MCF 10A (cell line): ENCODE data around the gene IQCH. TPM values are rescaled to one million over a fixed set of nuclear protein-coding genes. Genes with fewer than 3 reads are reported as not detected.

Experiments
- BruUV-seq: library from RNA; stranded (reverse); fragments of 400-500 nt; replicated peaks from 2 replicates; lab custom pipeline; 2021; lab: Mats Ljungman, UMichigan
- CTCF ChIA-PET: fragments of 300-600 bp; sonication (Branson Sonifier 250); formaldehyde crosslinking; extraction: SDS; loops from one replicate; lab custom pipeline; 2021; ENCODE audit warnings: antibody characterized with exemption, inconsistent platforms; lab: Yijun Ruan, JAX
- POLR2A ChIA-PET: fragments of 300-600, 350-650 bp; sonication (Branson Sonifier 250); formaldehyde crosslinking; extraction: SDS; loops from one replicate; lab custom pipeline; 2020; ENCODE audit warnings: antibody characterized with exemption, inconsistent platforms; lab: Yijun Ruan, JAX
- DNase-seq: peaks from one replicate; pipeline ENCODE4 v3.0.0-alpha.2; 2018; ENCODE audit not compliant: unreplicated experiment
- H3K27ac Mint-ChIP-seq: one replicate; pipeline ENCODE4 v1.8.0; 2022; ENCODE audit warnings: mild to moderate bottlenecking, low read depth, mixed read lengths; ENCODE audit not compliant: unreplicated experiment
- H3K27me3 Mint-ChIP-seq: one replicate; pipeline ENCODE4 v1.8.0; 2022; ENCODE audit warnings: mixed read lengths; ENCODE audit not compliant: insufficient read depth, unreplicated experiment
- H3K36me3 Mint-ChIP-seq: one replicate; pipeline ENCODE4 v1.8.0; 2022; ENCODE audit warnings: mild to moderate bottlenecking, moderate library complexity, mixed read lengths; ENCODE audit not compliant: insufficient read depth, unreplicated experiment
- H3K4me1 Mint-ChIP-seq: one replicate; pipeline ENCODE4 v1.8.0; 2022; ENCODE audit warnings: mixed read lengths; ENCODE audit not compliant: insufficient read depth, unreplicated experiment
- H3K4me3 Mint-ChIP-seq: one replicate; pipeline ENCODE4 v1.8.0; 2022; ENCODE audit warnings: mild to moderate bottlenecking, moderate library complexity, mixed read lengths; ENCODE audit not compliant: unreplicated experiment
- H3K9me3 Mint-ChIP-seq: one replicate; pipeline ENCODE4 v1.8.0; 2022; ENCODE audit warnings: mixed read lengths; ENCODE audit not compliant: unreplicated experiment
- CTCF ChIP-seq: fragments of 200-600 bp; IDR thresholded peaks from one replicate; pipeline ENCODE4 v1.8.0; 2022; ENCODE audit warnings: antibody characterized with exemption, mild to moderate bottlenecking; ENCODE audit not compliant: unreplicated experiment
- intact Hi-C: fragments of 100-400 bp; cut with micrococcal nuclease; formaldehyde crosslinking; loops from 2 replicates; pipeline ENCODE4 v1.14.1; 2022
- total RNA-seq: library from RNA; stranded (reverse); gene quantifications from 2 replicates; pipeline ENCODE4 v1.2.3, GENCODE V29; 2022

The IQCH gene
- total RNA-seq, 1 experiment from 2014 or later, result 5.0 TPM

DNA sequence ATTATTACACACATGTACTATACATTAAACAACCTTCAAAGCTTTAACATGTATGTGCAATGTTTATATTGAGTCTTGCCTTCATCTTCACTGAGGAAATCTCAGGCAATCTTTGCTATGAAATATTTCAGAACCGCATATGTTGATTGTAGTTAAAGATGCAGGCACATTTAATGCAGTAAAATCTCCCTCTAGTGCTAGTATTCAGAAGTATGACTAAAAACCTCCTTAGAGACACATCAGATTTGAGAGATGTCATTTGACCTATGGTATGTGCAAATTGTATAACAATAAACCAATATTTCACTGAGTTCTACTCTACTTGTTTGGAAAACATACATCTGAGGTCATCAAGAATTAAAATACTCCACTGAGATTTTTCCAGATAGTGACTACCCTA, 142.6 kb downstream of the IQCH start:
- ChIA-PET CTCF (interaction anchor here (0.8 kb wide), 1 partner anchor 37 kb away, joined by 3 read pairs; no protein-coding TSS in a partner anchor), POLR2A (interaction anchor here (1.6 kb wide), 1 partner anchor 9 kb away, joined by 4 read pairs; no protein-coding TSS in a partner anchor)
- TF ChIP-seq CTCF, result no peak
- no peak overlapping the region for H3K4me3 Mint-ChIP-seq
- H3K27me3 Mint-ChIP-seq, result no peaks in the 10 kb centered on the region
- no peaks in the 10 kb centered on the region for H3K4me1 Mint-ChIP-seq
- H3K36me3 Mint-ChIP-seq, result no peaks in the 10 kb centered on the region
- H3K27ac Mint-ChIP-seq, result no peak overlapping the region
- intact Hi-C loops, result no loop called here
- no TSS peak for BruUV-seq
- DNase-seq, result no peak
- no peaks in the 10 kb centered on the region for H3K9me3 Mint-ChIP-seq

DNA sequence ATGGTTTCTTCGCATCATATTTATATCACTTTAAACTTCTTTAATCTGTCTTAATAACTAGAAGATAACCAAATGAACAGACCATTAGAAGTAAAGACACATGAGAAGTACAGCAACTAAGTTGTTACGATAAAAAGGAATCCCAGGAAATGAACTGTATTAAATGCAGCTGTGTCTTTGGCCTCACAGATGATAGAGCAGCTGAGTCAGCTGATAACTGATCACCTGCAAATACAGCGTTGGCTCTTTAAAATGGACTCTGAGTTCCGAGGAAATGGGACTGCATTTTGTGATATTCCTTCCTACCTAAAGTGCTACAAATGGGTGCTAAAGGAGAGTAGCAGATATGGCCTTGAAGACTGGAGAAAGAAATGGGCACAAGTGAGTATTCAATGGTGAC, 145.3 kb downstream of the IQCH start:
- Mint-ChIP-seq H3K9me3 (no peaks in the 10 kb centered on the region), H3K4me1 (no peaks in the 10 kb centered on the region), H3K36me3 (no peaks in the 10 kb centered on the region), H3K27me3 (no peaks in the 10 kb centered on the region), H3K4me3 (no peak overlapping the region), H3K27ac (no peak overlapping the region)
- CTCF ChIA-PET, result interaction anchor here (0.5 kb wide), 1 partner anchor 296 kb away, joined by 3 read pairs; no protein-coding TSS in a partner anchor
- POLR2A ChIA-PET, result interaction anchor here (0.8 kb wide), 1 partner anchor 56 kb away, joined by 3 read pairs; no protein-coding TSS in a partner anchor
- DNase-seq, result no peak
- intact Hi-C loops, result no loop called here
- BruUV-seq, result no TSS peak
- no peak for TF ChIP-seq CTCF

DNA sequence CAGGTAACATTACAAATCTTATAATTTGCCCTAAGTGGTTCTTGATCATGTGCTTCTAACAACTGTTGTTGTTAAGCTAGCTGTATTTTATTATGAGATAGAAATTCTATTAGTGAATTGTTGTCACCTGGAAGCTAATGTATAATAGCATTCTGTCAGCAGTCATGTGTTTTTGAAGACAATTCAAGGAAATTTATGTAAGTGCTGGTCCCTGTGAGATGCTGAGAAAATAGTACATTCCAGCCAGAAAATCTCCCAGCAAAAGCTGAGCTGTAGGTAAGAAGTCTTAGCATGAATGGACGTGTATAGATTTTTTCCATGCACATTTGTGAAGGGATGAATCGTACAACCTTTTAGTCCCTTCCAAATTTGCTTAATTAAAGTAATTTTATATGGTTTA, 146.3 kb downstream of the IQCH start:
- Mint-ChIP-seq H3K36me3 (no peaks in the 10 kb centered on the region), H3K9me3 (no peaks in the 10 kb centered on the region), H3K4me1 (peaks cover 7% of the 10 kb centered on the region), H3K4me3 (no peak overlapping the region), H3K27ac (no peak overlapping the region), H3K27me3 (no peaks in the 10 kb centered on the region)
- no peak for TF ChIP-seq CTCF
- CTCF ChIA-PET, result no interaction called here
- intact Hi-C loops, result no loop called here
- no TSS peak for BruUV-seq
- POLR2A ChIA-PET, result no interaction called here
- no peak for DNase-seq

DNA sequence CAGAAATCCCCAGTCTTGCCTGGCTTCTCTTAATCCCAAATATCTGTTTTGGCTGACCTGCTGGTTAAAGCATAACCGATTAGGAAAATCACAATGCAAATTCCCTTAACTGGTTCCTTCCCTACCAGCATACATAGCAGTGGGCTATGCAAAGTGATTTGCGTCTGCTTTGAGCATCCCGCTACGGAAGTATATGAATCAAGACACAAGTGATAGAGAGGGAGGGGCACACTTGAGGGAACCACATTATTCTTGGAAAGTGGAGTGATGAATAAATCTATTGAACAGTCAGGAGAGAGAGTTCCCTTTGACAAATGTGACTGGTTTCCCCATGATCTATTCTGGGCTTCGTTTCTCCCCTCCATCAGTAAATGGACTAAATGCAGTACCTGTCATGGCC, 146.8 kb downstream of the IQCH start:
- TF ChIP-seq CTCF, result no peak
- Mint-ChIP-seq H3K36me3 (no peaks in the 10 kb centered on the region), H3K27ac (no peak overlapping the region), H3K27me3 (no peaks in the 10 kb centered on the region), H3K4me1 (peaks cover 9% of the 10 kb centered on the region), H3K9me3 (no peaks in the 10 kb centered on the region), H3K4me3 (no peak overlapping the region)
- DNase-seq, result no peak
- ChIA-PET POLR2A (interaction anchor here (1.2 kb wide), 1 partner anchor 8 kb away, joined by 4 read pairs; no protein-coding TSS in a partner anchor), CTCF (no interaction called here)
- no TSS peak for BruUV-seq
- intact Hi-C loops, result no loop called here
